ENCODE measurements around the gene DNAJC8.

DNA sequence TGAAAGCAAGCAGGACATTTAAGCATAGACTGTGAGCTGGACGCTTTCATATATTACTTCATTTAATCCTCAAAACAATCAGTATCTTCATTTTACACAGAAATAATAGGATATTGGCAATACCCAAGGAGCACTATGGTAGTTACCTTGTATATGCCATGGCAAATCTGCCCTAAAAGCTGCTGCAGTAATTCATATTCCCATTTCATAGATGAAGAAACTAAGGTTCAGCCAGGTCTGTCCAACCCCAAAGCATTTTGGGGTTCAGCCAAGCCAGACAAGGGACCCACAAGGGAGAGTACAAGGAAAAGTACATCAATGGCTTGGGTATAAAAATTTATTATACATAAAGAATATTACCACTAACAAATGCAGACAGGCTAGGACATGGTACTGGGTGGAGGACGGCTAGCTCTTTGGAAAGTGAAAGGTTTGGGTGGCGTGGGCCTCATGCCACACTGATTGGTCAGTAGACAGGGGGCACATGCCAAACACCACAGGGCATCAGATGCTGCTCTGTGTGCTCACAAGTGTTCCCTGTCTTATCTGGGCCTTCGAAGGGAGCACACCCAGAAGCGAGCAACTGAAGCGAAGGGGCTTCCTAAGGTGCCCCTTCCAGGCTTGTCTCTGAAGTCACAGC is 32.5 kb downstream of the DNAJC8 start:
- no peak for TF ChIP-seq NFRKB (IDR thresholded peaks at IDR 0.05)
- TF ChIP-seq HDGF (IDR thresholded peaks at IDR 0.05; ENCODE audit: borderline replicate concordance): no peak
- TF ChIP-seq ZNF384 (IDR thresholded peaks at IDR 0.05): no peak
- TF ChIP-seq, protein P1, sequence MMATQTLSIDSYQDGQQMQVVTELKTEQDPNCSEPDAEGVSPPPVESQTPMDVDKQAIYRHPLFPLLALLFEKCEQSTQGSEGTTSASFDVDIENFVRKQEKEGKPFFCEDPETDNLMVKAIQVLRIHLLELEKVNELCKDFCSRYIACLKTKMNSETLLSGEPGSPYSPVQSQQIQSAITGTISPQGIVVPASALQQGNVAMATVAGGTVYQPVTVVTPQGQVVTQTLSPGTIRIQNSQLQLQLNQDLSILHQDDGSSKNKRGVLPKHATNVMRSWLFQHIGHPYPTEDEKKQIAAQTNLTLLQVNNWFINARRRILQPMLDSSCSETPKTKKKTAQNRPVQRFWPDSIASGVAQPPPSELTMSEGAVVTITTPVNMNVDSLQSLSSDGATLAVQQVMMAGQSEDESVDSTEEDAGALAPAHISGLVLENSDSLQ (IDR thresholded peaks at IDR 0.05): no peak
- no peak for TF ChIP-seq SP1 (IDR thresholded peaks at IDR 0.05)
- no peak for TF ChIP-seq FOXA1 (IDR thresholded peaks at IDR 0.05)
- TF ChIP-seq FOXM1 (IDR thresholded peaks at IDR 0.05; ENCODE audit: borderline replicate concordance): no peak
- TF ChIP-seq SUZ12 (IDR thresholded peaks at IDR 0.05): no peak
- TF ChIP-seq TARDBP (IDR thresholded peaks at IDR 0.05): no peak
- TF ChIP-seq ELF4 (IDR thresholded peaks at IDR 0.05): no peak
- TF ChIP-seq FOXK2 (IDR thresholded peaks at IDR 0.05): no peak
